Fibroblast of skin of back (primary cell): Measurements from ENCODE around the gene OR2T6.
"Not testable (repeated sequence)": the region's sequence is repeated elsewhere in the genome, so short reads cannot be mapped to it uniquely, and the experiment has no call there.

ENCODE experiments used
- DNase-seq: peaks from one replicate; pipeline ENCODE4 v3.0.0-alpha.2; 2013

OR2T6 gene

DNA sequence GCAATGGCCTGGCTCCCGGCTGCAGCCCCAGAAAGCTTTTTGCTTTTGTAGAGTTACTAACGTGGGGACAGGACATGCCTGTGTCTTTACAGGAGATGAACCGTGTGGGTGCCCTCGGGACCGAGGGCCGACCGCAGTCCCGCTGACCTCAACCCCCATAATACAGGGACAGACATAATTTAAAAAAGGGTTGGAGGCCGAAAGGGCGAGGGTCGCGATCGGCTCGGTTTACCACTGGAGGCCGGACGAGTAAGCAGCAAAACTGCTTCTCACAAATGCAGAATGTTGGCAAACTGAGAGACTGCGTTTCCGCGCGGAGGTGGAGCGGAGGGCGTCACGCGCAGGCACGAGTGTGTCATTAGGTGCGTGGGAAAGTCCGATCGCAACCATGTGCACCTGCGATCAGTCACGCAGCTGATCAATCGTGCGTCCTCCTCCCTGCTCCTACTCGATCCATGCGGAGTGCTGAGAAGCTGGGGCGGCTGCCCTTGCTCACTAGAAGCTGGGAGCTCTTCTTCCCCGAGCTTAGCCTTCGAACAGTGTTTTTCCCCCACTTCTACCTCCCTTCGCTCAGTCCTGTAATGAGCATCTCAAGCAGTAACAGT, 58.4 kb downstream of the OR2T6 start:
- not testable (repeated sequence) for DNase-seq

DNA sequence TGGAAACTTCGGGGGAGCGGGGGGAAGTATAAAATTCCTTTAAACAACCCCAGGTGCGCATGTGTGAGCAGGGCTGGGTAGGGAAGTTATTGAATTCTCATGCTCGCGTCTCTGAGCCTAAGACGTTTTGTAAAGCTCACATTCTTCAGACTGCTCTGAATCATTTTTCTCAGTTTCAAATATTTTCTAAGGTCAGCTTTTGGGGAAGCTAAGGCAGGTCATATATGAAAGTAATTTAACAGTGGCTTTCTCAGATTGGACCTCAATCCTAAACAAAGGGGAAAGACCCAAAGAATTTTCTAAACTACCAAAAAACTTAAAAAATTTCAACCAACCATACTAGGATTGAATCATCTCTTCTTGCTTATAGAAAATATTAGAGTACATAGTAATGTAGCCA, 59.4 kb downstream of the OR2T6 start:
- DNase-seq, result not testable (repeated sequence)

GRCh38 chr1:248436303-248436702, 60.8 kb downstream of the OR2T6 start:
- DNase-seq, result not testable (repeated sequence)

GRCh38 chr1:248438668-248439067, 63.1 kb downstream of the OR2T6 start:
- not testable (repeated sequence) for DNase-seq

GRCh38 chr1:248439283-248439682, 63.7 kb downstream of the OR2T6 start:
- not testable (repeated sequence) for DNase-seq
